HepG2 (cell line): ENCODE measurements around the gene SNX9. TPM values are rescaled to one million over a fixed set of nuclear protein-coding genes. Genes with fewer than 3 reads are reported as not detected.
A peak's percentile ranks its signal among the peaks of the same experiment; 100 is the strongest.

Experiments
- ARNTL ChIP-seq: sonication (generic); formaldehyde crosslinking; IDR thresholded peaks from 2 replicates; pipeline ENCODE4 v1.4.0; 2020; ENCODE audit warnings: mild to moderate bottlenecking, missing genetic modification reagents
- BCL6 ChIP-seq: IDR thresholded peaks from 2 replicates; pipeline ENCODE4 v1.6.1; 2016; ENCODE audit warnings: missing genetic modification reagents, missing compliant biosample characterization
- CENPT ChIP-seq: sonication (generic); formaldehyde crosslinking; IDR thresholded peaks from 2 replicates; pipeline ENCODE4 v1.8.0; 2022; ENCODE audit warnings: low read depth, mild to moderate bottlenecking, moderate library complexity, missing genetic modification reagents
- HNRNPK ChIP-seq: fragments of 200-400 bp; formaldehyde crosslinking; IDR thresholded peaks from 2 replicates; pipeline ENCODE4 v1.6.1; 2018; ENCODE audit warnings: low read length, low read depth, moderate library complexity, mild to moderate bottlenecking; ENCODE audit not compliant: poor library complexity, severe bottlenecking
- KAT7 ChIP-seq: IDR thresholded peaks from 2 replicates; pipeline ENCODE4 v1.6.1; 2018; ENCODE audit warnings: borderline replicate concordance, missing compliant biosample characterization
- MTA3 ChIP-seq: sonication (generic); formaldehyde crosslinking; IDR thresholded peaks from 2 replicates; pipeline ENCODE4 v1.4.0; 2020; ENCODE audit warnings: missing genetic modification reagents
- RELA ChIP-seq: sonication (generic); formaldehyde crosslinking; IDR thresholded peaks from 2 replicates; pipeline ENCODE4 v1.4.0; 2020; ENCODE audit warnings: missing genetic modification reagents
- STAG1 ChIP-seq: sonication (generic); formaldehyde crosslinking; IDR thresholded peaks from 2 replicates; pipeline ENCODE4 v1.4.0; 2020; ENCODE audit warnings: missing genetic modification reagents
- YEATS2 ChIP-seq: sonication (generic); formaldehyde crosslinking; IDR thresholded peaks from 2 replicates; pipeline ENCODE4 v1.4.0; 2020; ENCODE audit warnings: missing genetic modification reagents, borderline replicate concordance
- YY1 ChIP-seq: IDR thresholded peaks from 2 replicates; pipeline ENCODE4 v1.6.1; 2011; ENCODE audit warnings: low read length, low read depth, moderate library complexity, mild to moderate bottlenecking; ENCODE audit not compliant: insufficient read depth, insufficient replicate concordance
- ZC3H4 ChIP-seq: sonication (generic); formaldehyde crosslinking; IDR thresholded peaks from 2 replicates; pipeline ENCODE4 v1.4.0; 2020; ENCODE audit warnings: missing genetic modification reagents, borderline replicate concordance
- ZFX ChIP-seq: sonication (generic); formaldehyde crosslinking; IDR thresholded peaks from 2 replicates; pipeline ENCODE4 v1.4.0; 2020; ENCODE audit warnings: mild to moderate bottlenecking, low read depth, missing genetic modification reagents, moderate library complexity
- ZKSCAN8 ChIP-seq: IDR thresholded peaks from 2 replicates; pipeline ENCODE4 v1.6.1; 2016; ENCODE audit warnings: borderline replicate concordance, missing genetic modification reagents, missing compliant biosample characterization
- ZNF143 ChIP-seq: sonication (generic); formaldehyde crosslinking; IDR thresholded peaks from 2 replicates; pipeline ENCODE4 v1.4.0; 2020; ENCODE audit warnings: missing genetic modification reagents
- ZNF230 ChIP-seq: sonication (generic); formaldehyde crosslinking; IDR thresholded peaks from 2 replicates; pipeline ENCODE4 v1.4.0; 2020; ENCODE audit warnings: mild to moderate bottlenecking, missing genetic modification reagents
- ZNF354B ChIP-seq: sonication (generic); formaldehyde crosslinking; IDR thresholded peaks from 2 replicates; pipeline ENCODE4 v1.8.0; 2022; ENCODE audit warnings: mild to moderate bottlenecking, missing genetic modification reagents
- ZNF546 ChIP-seq: sonication (generic); formaldehyde crosslinking; conservative IDR thresholded peaks from 2 replicates; pipeline ENCODE4 v1.8.1; 2023; ENCODE audit warnings: mild to moderate bottlenecking, missing genetic modification reagents
- ZNF7 ChIP-seq: IDR thresholded peaks from 2 replicates; pipeline ENCODE4 v1.6.1; 2016; ENCODE audit warnings: missing biosample characterization, missing genetic modification reagents
- ZSCAN12 ChIP-seq: sonication (generic); formaldehyde crosslinking; IDR thresholded peaks from 2 replicates; pipeline ENCODE4 v1.9.0; 2021; ENCODE audit warnings: mild to moderate bottlenecking, missing genetic modification reagents
- polyA plus RNA-seq, 8 experiments: library from polyadenylated mRNA; depleted of rRNA in 3 of 8; stranded (reverse) in 7 of 8; unstranded in 1 of 8; fragments of >200 nt; fragmentation: Illumina TruSeq in 4 of 8; extraction: Trizol in 4 of 8; gene quantifications; 2 replicates each; pipeline versions ENCODE4 v1.2.1 to v1.2.3, GENCODE V29; 2011 to 2016; ENCODE audit warnings: low read depth in 4 of 8, missing spikeins in 1 of 8, mixed read lengths in 1 of 8; ENCODE audit not compliant: insufficient read depth in 1 of 8
- total RNA-seq, 5 experiments: library from RNA; depleted of rRNA; stranded (reverse); fragments of >200 nt; fragmentation: Illumina TruSeq; extraction: Trizol; gene quantifications; 2 replicates each; pipeline ENCODE4 v1.2.3, GENCODE V29; 2016; ENCODE audit warnings: low read depth in 1 of 5
- TF ChIP-seq, protein P1 (sequence below): sonication (generic); formaldehyde crosslinking; IDR thresholded peaks from 2 replicates; pipeline ENCODE4 v1.4.0; 2020; ENCODE audit warnings: mild to moderate bottlenecking, low read depth, missing genetic modification reagents
- TF ChIP-seq, protein P2 (sequence below): sonication (generic); formaldehyde crosslinking; IDR thresholded peaks from 2 replicates; pipeline ENCODE4 v1.8.0; 2022; ENCODE audit warnings: mild to moderate bottlenecking, missing genetic modification reagents, borderline replicate concordance
- TF ChIP-seq, protein P3 (sequence below), 2 experiments: sonication (generic) in 1 of 2; formaldehyde crosslinking in 1 of 2; IDR thresholded peaks; 2 replicates each; pipeline versions ENCODE4 v1.5.1 to v1.6.1; 2011 to 2020; ENCODE audit warnings: borderline replicate concordance in 1 of 2, low read depth in 1 of 2, low read length in 1 of 2, mild to moderate bottlenecking in 1 of 2, missing genetic modification reagents in 1 of 2, moderate library complexity in 1 of 2
- TF ChIP-seq, protein P4 (sequence below): IDR thresholded peaks from 2 replicates; pipeline ENCODE4 v1.6.1; 2012; ENCODE audit warnings: inconsistent platforms

Gene SNX9
- total and polyA plus RNA-seq, 2 of the 13 experiments (the other 11 are each of a cell fraction or from before 2014, with no cell fraction given): 21.9 to 36.0 TPM

DNA sequence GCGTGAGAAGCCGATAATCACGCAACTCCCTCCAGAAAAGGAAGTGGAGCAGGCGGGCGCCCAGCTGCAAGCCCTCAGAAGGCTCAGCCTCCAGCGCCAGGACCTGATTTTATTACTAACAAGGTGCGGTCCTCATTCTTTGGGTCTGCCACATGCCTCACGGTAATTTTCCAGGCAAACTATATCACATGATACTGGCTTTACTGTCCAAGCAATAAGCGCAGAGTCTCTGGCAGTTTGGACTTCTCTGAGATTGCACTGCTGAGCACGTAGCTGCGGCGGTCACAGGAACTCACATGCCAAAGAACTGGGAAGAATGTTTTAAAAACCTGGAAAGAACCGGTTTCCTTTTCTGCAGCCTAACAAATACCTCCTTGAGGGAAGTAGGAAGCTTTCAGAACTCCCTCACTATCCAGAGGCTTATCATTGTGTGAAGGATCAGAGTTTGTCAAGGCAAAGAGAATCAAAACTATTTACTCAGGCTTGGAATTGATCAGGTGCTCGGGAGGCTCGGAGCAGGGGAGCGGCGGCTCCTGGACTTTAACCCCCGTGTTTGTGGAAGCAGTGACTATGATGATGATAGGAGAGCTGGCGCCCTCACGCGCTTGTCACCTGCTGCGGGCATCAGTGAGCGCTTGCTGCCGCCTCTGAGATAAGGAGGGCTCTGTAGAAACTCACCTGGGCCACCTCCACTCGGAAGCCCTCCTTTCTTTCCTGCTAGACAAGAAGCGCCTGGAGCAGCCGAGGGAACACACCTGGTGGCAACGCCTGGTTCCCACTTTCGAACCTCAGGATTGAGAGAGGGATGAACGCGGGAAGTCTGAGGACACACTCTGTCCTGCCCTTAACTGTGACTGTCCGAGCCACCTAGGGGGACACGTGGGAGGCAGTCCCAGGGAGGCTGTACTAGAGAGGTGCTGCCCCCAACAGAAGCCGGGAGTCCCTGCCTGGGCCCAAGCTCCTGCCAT, 131.4 kb downstream of the SNX9 start (continued):
- TF ChIP-seq ZNF546: no peak
- no peak; the same call in 1 of the 2 replicates for TF ChIP-seq ZC3H4 (CRISPR knock-in tag)
- peak; percentile 77; the same call in 1 of the 2 replicates for TF ChIP-seq ZNF230 (CRISPR knock-in tag)
- TF ChIP-seq, protein P1, sequence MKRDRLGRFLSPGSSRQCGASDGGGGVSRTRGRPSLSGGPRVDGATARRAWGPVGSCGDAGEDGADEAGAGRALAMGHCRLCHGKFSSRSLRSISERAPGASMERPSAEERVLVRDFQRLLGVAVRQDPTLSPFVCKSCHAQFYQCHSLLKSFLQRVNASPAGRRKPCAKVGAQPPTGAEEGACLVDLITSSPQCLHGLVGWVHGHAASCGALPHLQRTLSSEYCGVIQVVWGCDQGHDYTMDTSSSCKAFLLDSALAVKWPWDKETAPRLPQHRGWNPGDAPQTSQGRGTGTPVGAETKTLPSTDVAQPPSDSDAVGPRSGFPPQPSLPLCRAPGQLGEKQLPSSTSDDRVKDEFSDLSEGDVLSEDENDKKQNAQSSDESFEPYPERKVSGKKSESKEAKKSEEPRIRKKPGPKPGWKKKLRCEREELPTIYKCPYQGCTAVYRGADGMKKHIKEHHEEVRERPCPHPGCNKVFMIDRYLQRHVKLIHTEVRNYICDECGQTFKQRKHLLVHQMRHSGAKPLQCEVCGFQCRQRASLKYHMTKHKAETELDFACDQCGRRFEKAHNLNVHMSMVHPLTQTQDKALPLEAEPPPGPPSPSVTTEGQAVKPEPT: peak; percentile 27; the same call in 1 of the 2 replicates
- peak; percentile 31 for TF ChIP-seq YY1
- TF ChIP-seq ZFX: peak; percentile 43
- TF ChIP-seq STAG1 (CRISPR knock-in tag): peak; percentile 72
- TF ChIP-seq ZNF7 (CRISPR knock-in tag): no peak
- TF ChIP-seq CENPT (CRISPR knock-in tag): no peak
- TF ChIP-seq ZKSCAN8 (CRISPR knock-in tag): peak; percentile 79; the same call in 1 of the 2 replicates
- TF ChIP-seq, protein P2, sequence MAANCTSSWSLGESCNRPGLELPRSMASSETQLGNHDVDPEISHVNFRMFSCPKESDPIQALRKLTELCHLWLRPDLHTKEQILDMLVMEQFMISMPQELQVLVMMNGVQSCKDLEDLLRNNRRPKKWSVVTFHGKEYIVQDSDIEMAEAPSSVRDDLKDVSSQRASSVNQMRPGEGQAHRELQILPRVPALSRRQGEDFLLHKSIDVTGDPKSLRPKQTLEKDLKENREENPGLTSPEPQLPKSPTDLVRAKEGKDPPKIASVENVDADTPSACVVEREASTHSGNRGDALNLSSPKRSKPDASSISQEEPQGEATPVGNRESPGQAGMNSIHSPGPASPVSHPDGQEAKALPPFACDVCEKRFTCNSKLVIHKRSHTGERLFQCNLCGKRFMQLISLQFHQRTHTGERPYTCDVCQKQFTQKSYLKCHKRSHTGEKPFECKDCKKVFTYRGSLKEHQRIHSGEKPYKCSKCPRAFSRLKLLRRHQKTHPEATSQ (CRISPR knock-in tag): no peak; the same call in 1 of the 2 replicates
- TF ChIP-seq YEATS2: no peak; the same call in 1 of the 2 replicates
- TF ChIP-seq, protein P3, sequence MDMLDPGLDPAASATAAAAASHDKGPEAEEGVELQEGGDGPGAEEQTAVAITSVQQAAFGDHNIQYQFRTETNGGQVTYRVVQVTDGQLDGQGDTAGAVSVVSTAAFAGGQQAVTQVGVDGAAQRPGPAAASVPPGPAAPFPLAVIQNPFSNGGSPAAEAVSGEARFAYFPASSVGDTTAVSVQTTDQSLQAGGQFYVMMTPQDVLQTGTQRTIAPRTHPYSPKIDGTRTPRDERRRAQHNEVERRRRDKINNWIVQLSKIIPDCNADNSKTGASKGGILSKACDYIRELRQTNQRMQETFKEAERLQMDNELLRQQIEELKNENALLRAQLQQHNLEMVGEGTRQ (IDR thresholded peaks at IDR 0.05; ENCODE audit: low read depth, low read length): peak; percentile 8; the same call in 1 of the 2 replicates
- TF ChIP-seq, protein P3 (CRISPR knock-in tag; IDR thresholded peaks at IDR 0.05; ENCODE audit: borderline replicate concordance): peak; percentile 45; the same call in 1 of the 2 replicates
- TF ChIP-seq ZSCAN12 (CRISPR knock-in tag): peak; percentile 47; the same call in 1 of the 2 replicates
- TF ChIP-seq ARNTL (CRISPR knock-in tag): peak; percentile 74
- TF ChIP-seq HNRNPK: no peak
- TF ChIP-seq ZNF143 (CRISPR knock-in tag): no peak; the same call in 1 of the 2 replicates
- TF ChIP-seq, protein P4, sequence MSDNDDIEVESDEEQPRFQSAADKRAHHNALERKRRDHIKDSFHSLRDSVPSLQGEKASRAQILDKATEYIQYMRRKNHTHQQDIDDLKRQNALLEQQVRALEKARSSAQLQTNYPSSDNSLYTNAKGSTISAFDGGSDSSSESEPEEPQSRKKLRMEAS: peak; percentile 90
- TF ChIP-seq RELA (CRISPR knock-in tag): 0 out of 2 replicates have a peak, but pooled peaks have one; percentile 39
- TF ChIP-seq BCL6 (CRISPR knock-in tag): peak; percentile 82
- no peak for TF ChIP-seq MTA3
- TF ChIP-seq ZNF354B (CRISPR knock-in tag): no peak
- TF ChIP-seq KAT7 (CRISPR knock-in tag): no peak
